Duodenal mucosa (tissue), 2 donors: ENCODE measurements around the gene TMPRSS3.

Source experiments
- H3K27ac ChIP-seq: one replicate; pipeline ENCODE4 v1.7.0; 2013; ENCODE audit warnings: low read depth, low read length
- H3K27me3 ChIP-seq, 2 donors: one replicate each; pipeline ENCODE4 v1.7.0; 2013; ENCODE audit warnings: low read length in 2 of 2, control low read depth in 1 of 2; ENCODE audit not compliant: insufficient read depth in 2 of 2, control insufficient read depth in 1 of 2
- H3K36me3 ChIP-seq, 2 donors: one replicate each; pipeline ENCODE4 v1.7.0; 2013; ENCODE audit warnings: low read length in 2 of 2, control low read depth in 1 of 2; ENCODE audit not compliant: insufficient read depth in 2 of 2, control insufficient read depth in 1 of 2
- H3K4me1 ChIP-seq, 2 donors: one replicate each; pipeline ENCODE4 v1.7.0; 2013; ENCODE audit warnings: low read length in 2 of 2, control low read depth in 1 of 2; ENCODE audit not compliant: insufficient read depth in 2 of 2, control insufficient read depth in 1 of 2
- H3K4me3 ChIP-seq, 2 donors: one replicate each; pipeline ENCODE4 v1.7.0; 2013; ENCODE audit warnings: low read length in 2 of 2, low read depth in 1 of 2
- H3K9ac ChIP-seq, 2 donors: one replicate each; pipeline ENCODE4 v1.7.0; 2013; ENCODE audit warnings: low read length in 2 of 2, low read depth in 1 of 2
- H3K9me3 ChIP-seq, 2 donors: one replicate each; pipeline ENCODE4 v1.7.0; 2013; ENCODE audit warnings: low read length in 2 of 2, control low read depth in 1 of 2; ENCODE audit not compliant: control insufficient read depth in 1 of 2

TMPRSS3 gene

GRCh38 chr21:42429856-42430255 is 34.0 kb upstream of the TMPRSS3 start:
- H3K9ac ChIP-seq: no peak overlapping the region
- H3K9me3 ChIP-seq: no peaks in the 10 kb centered on the region
- H3K27me3 ChIP-seq: peaks cover 0 to 3% of the 10 kb centered on the region in 2 donors
- no peaks in the 10 kb centered on the region for H3K36me3 ChIP-seq
- H3K4me1 ChIP-seq: peaks cover 10 to 14% of the 10 kb centered on the region in 2 donors
- no peak overlapping the region for H3K4me3 ChIP-seq
- no peak overlapping the region for H3K27ac ChIP-seq

DNA sequence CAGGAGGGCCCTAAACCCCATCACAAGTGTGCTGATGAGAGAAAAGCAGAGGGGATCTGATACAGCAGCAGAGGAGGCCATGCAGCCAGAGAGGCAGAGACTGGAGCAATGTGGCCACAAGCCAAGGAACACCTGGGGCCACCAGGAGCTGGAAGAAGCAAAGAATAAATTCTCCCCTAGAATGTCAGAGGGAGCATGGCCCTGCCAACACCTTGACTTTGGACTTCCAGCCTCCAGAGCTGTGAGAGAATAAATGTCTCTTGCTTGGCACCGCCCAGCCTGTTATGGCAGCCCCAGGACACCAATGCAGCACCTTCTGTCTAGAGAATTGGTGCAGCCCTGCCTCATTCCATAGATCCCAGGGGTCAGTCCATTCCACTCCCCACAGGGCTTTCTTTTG is 33.2 kb upstream of the TMPRSS3 start:
- Histone ChIP-seq H3K27ac (no peak overlapping the region), H3K9ac (no peak overlapping the region), H3K4me1 (peaks cover 8 to 16% of the 10 kb centered on the region in 2 donors), H3K9me3 (no peaks in the 10 kb centered on the region), H3K36me3 (no peaks in the 10 kb centered on the region), H3K4me3 (no peak overlapping the region), H3K27me3 (no peaks in the 10 kb centered on the region)

DNA sequence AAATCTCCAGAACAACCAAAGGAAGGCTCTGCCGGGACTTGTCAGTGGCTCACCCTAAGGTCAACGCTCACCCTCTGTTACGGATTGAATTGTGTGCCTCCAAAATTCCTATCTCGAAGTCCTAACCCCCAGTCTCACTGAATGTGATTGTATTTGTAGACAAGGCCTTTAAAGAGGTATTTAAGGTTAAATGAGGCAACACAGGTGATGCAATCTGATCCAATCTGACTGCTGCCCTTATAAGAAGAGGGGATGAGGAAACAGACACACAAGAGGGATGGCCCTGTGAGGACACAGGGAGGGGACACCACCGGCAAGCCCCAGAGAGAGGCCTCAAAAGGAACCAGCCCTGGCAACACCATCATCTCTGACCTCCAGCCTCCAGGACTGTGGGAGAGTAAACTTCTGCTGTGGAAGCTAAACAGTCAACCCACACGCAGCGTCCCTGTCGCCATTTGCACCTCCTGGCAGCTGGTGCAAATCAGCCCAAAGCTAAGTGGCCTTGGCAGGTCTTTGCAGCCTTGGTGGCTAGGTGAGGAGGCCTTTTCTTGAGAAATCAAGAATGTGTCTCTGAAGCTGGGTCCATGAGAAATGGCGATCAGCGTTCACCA is 32.1 kb upstream of the TMPRSS3 start:
- Histone ChIP-seq H3K9me3 (no peaks in the 10 kb centered on the region), H3K4me3 (no peak overlapping the region), H3K4me1 (peaks cover 0 to 21% of the 10 kb centered on the region in 2 donors), H3K36me3 (no peaks in the 10 kb centered on the region), H3K27ac (no peak overlapping the region), H3K9ac (no peak overlapping the region), H3K27me3 (no peaks in the 10 kb centered on the region)

- Histone ChIP-seq H3K4me3 (no peak overlapping the region), H3K27ac (no peak overlapping the region), H3K36me3 (no peaks in the 10 kb centered on the region), H3K9ac (no peak overlapping the region), H3K4me1 (peaks cover 0 to 21% of the 10 kb centered on the region in 2 donors), H3K9me3 (no peaks in the 10 kb centered on the region), H3K27me3 (no peaks in the 10 kb centered on the region)
These were observed 31.1 kb upstream of the TMPRSS3 start for GRCh38 chr21:42426876-42427480.

GRCh38 chr21:42426424-42426823 is 30.6 kb upstream of the TMPRSS3 start:
- Histone ChIP-seq H3K27ac (no peak overlapping the region), H3K4me3 (no peak overlapping the region), H3K36me3 (no peaks in the 10 kb centered on the region), H3K4me1 (peaks cover 0 to 21% of the 10 kb centered on the region in 2 donors), H3K9me3 (no peaks in the 10 kb centered on the region), H3K9ac (no peak overlapping the region), H3K27me3 (no peaks in the 10 kb centered on the region)

DNA sequence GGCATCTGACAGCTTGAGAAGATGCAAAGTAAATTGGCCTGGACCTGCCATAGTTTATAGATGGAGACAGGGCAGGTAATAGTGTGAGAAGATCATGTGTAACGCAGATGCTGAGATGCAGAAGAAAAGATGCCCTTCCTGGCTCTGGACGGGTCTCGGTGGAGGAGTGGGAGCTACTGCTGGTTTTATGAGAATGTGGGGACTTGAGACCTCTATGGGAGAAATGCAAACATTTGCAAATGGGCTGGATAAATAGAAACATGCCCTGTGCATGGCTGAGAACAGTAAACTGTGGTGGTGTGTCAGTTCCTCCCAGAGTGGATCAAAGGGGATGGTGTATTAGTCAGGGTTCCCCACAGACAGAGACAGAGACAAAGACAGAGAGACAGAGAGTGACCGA is 29.7 kb upstream of the TMPRSS3 start:
- no peaks in the 10 kb centered on the region for H3K9me3 ChIP-seq
- H3K4me3 ChIP-seq: no peak overlapping the region
- H3K9ac ChIP-seq: no peak overlapping the region
- no peak overlapping the region for H3K27ac ChIP-seq
- H3K4me1 ChIP-seq: peaks cover 8 to 28% of the 10 kb centered on the region in 2 donors
- H3K36me3 ChIP-seq: no peaks in the 10 kb centered on the region
- H3K27me3 ChIP-seq: no peaks in the 10 kb centered on the region

DNA sequence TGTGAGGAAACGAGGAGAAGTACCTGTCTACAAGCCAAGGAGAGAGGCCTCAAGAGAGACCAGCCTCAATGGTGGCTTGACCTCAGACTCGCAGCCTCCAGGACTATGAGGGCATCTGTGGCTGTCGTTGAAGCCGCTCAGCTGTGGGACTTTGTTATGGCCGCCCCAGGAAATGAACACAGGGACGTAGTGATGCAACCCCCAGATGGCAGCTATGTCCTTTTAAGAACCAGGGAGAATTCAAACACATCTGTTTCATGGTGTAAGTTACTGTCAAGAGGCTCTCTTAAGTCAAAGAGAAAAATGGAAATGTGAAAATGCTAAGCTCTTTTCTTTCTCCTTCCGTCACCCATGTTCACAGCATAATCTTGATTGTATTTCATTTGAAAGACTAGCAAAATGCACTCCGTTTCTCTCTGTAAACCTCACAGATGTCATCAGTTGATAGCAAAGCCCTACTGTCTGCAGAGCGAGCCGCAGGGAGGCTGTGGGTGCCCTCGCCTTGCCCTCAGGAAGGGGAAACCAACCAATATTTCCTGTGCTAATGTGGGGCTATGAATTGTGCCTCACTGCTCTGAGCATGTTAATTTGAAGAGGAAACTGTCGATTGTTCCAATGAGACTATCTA is 29.2 kb upstream of the TMPRSS3 start:
- Histone ChIP-seq H3K9ac (no peak overlapping the region), H3K4me3 (no peak overlapping the region), H3K27me3 (no peaks in the 10 kb centered on the region), H3K4me1 (peaks cover 10 to 30% of the 10 kb centered on the region in 2 donors), H3K9me3 (no peaks in the 10 kb centered on the region), H3K27ac (no peak overlapping the region), H3K36me3 (no peaks in the 10 kb centered on the region)

- H3K9me3 ChIP-seq: no peaks in the 10 kb centered on the region
- H3K4me3 ChIP-seq: no peak overlapping the region
- H3K27me3 ChIP-seq: no peaks in the 10 kb centered on the region
- H3K9ac ChIP-seq: no peak overlapping the region
- H3K36me3 ChIP-seq: no peaks in the 10 kb centered on the region
- peaks cover 10 to 30% of the 10 kb centered on the region in 2 donors for H3K4me1 ChIP-seq
- no peak overlapping the region for H3K27ac ChIP-seq
These were observed 27.8 kb upstream of the TMPRSS3 start for GRCh38 chr21:42423685-42424084.

DNA sequence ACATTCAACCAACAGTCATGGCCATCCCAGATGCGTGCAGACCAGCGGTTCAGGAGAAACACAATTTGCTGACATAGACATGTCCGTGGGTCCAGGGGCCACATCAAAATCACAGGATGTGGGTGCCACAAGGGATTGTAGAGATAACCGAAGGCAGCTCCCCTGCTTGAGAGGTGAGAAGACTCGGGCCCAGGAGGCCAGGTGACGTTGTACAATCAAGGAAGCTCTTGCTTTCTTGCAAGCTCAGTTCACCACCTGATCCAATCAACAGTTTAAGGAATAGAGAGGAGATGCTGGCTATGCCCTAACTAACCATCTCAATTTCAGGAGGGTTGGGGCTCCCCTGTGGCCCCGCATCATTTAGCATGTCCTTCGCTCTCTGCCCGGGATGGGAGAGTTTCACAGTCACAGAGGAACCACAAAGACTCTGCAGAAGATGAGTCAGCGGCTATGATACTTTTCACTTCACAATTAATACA is 27.4 kb upstream of the TMPRSS3 start:
- Histone ChIP-seq H3K27me3 (no peaks in the 10 kb centered on the region), H3K4me1 (peaks cover 10 to 30% of the 10 kb centered on the region in 2 donors), H3K36me3 (no peaks in the 10 kb centered on the region), H3K9ac (no peak overlapping the region), H3K27ac (no peak overlapping the region), H3K9me3 (no peaks in the 10 kb centered on the region), H3K4me3 (no peak overlapping the region)

- Histone ChIP-seq H3K9ac (no peak overlapping the region), H3K27me3 (no peaks in the 10 kb centered on the region), H3K27ac (no peak overlapping the region)
These were observed 25.4 kb upstream of the TMPRSS3 start for GRCh38 chr21:42421018-42421793.

More at GRCh38 chr21:42421018-42421793, 25.4 kb upstream of the TMPRSS3 start:
- Histone ChIP-seq H3K9me3 (no peaks in the 10 kb centered on the region), H3K36me3 (no peaks in the 10 kb centered on the region), H3K4me3 (no peak overlapping the region), H3K4me1 (peaks cover 10 to 22% of the 10 kb centered on the region in 2 donors)
